Mesenchymal stem cell (in vitro differentiated cells and primary cell): ENCODE results near the gene STX1B. TPM values are rescaled to one million over a fixed set of nuclear protein-coding genes. Genes with fewer than 3 reads are reported as not detected.
A peak's percentile ranks its signal among the peaks of the same experiment; 100 is the strongest.

Experiments
- DNase-seq: peaks from one replicate; pipeline ENCODE4 v3.0.0-alpha.2; 2013
- H2AFZ ChIP-seq: one replicate; pipeline ENCODE4 v1.6.1; 2013; ENCODE audit warnings: low read depth, mild to moderate bottlenecking, control low read depth, inconsistent platforms, low read length, moderate library complexity
- H2AK5ac ChIP-seq: 2 replicates; pipeline ENCODE4 v1.6.1; 2013; ENCODE audit warnings: low read length, moderate library complexity, mild to moderate bottlenecking, inconsistent platforms; ENCODE audit not compliant: severe bottlenecking
- H2BK120ac ChIP-seq: one replicate; pipeline ENCODE4 v1.6.1; 2013; ENCODE audit warnings: low read depth, mild to moderate bottlenecking, inconsistent platforms, low read length, moderate library complexity
- H2BK12ac ChIP-seq, 2 experiments: one replicate each; pipeline ENCODE4 v1.6.1; 2013; ENCODE audit warnings: inconsistent platforms in 2 of 2, low read length in 2 of 2, mild to moderate bottlenecking in 2 of 2, moderate library complexity in 2 of 2, control low read depth in 1 of 2
- H2BK15ac ChIP-seq: one replicate; pipeline ENCODE4 v1.6.1; 2013; ENCODE audit warnings: mild to moderate bottlenecking, low read depth, inconsistent platforms; ENCODE audit not compliant: poor library complexity, severe bottlenecking
- H2BK5ac ChIP-seq: 2 replicates; pipeline ENCODE4 v1.6.1; 2013; ENCODE audit warnings: low read depth, mild to moderate bottlenecking, low read length, control low read depth, inconsistent platforms; ENCODE audit not compliant: poor library complexity, severe bottlenecking
- H3K14ac ChIP-seq, 2 experiments: one replicate each; pipeline ENCODE4 v1.6.1; 2013; ENCODE audit warnings: inconsistent platforms in 2 of 2, low read length in 2 of 2, control low read depth in 1 of 2, mild to moderate bottlenecking in 1 of 2, moderate library complexity in 1 of 2
- H3K18ac ChIP-seq, 2 experiments: one replicate each; pipeline ENCODE4 v1.6.1; 2013; ENCODE audit warnings: inconsistent platforms in 2 of 2, low read length in 2 of 2, control low read depth in 1 of 2, low read depth in 1 of 2, mild to moderate bottlenecking in 1 of 2
- H3K23ac ChIP-seq, 2 experiments: one replicate each; pipeline ENCODE4 v1.6.1; 2013; ENCODE audit warnings: inconsistent platforms in 2 of 2, low read length in 2 of 2, mild to moderate bottlenecking in 2 of 2, moderate library complexity in 2 of 2, control low read depth in 1 of 2
- H3K27ac ChIP-seq: 2 replicates; pipeline ENCODE4 v1.5.1; 2013; ENCODE audit warnings: mild to moderate bottlenecking, moderate library complexity, low read length, control low read depth, inconsistent platforms; ENCODE audit not compliant: poor library complexity, severe bottlenecking
- H3K27me3 ChIP-seq, 2 experiments: 2 replicates each; pipeline versions ENCODE4 v1.6.1 to v1.7.0; 2013; ENCODE audit warnings: low read length in 2 of 2, mild to moderate bottlenecking in 2 of 2, moderate library complexity in 2 of 2, control low read depth in 1 of 2, inconsistent platforms in 1 of 2; ENCODE audit not compliant: control insufficient read depth in 1 of 2, insufficient read depth in 1 of 2
- H3K36me3 ChIP-seq, 2 experiments: 2 replicates each; pipeline versions ENCODE4 v1.6.1 to v1.7.0; 2013; ENCODE audit warnings: low read length in 2 of 2, control low read depth in 1 of 2, inconsistent platforms in 1 of 2, low read depth in 1 of 2, mild to moderate bottlenecking in 1 of 2; ENCODE audit not compliant: insufficient read depth in 2 of 2, control insufficient read depth in 1 of 2
- H3K4ac ChIP-seq, 2 experiments: one replicate each; pipeline ENCODE4 v1.6.1; 2013; ENCODE audit warnings: inconsistent platforms in 2 of 2, low read length in 2 of 2, mild to moderate bottlenecking in 2 of 2, moderate library complexity in 2 of 2, control low read depth in 1 of 2, low read depth in 1 of 2
- H3K4me1 ChIP-seq: 2 replicates; pipeline ENCODE4 v1.6.1; 2013; ENCODE audit warnings: low read depth, low read length, control low read depth; ENCODE audit not compliant: control insufficient read depth, insufficient read depth
- H3K4me2 ChIP-seq: 2 replicates; pipeline ENCODE4 v1.6.1; 2013; ENCODE audit warnings: low read length, mild to moderate bottlenecking, inconsistent platforms; ENCODE audit not compliant: poor library complexity, severe bottlenecking
- H3K4me3 ChIP-seq, 2 experiments: 2 replicates each; pipeline versions ENCODE4 v1.5.1 to v1.7.0; 2013; ENCODE audit warnings: low read length in 2 of 2, mild to moderate bottlenecking in 2 of 2, control low read depth in 1 of 2, low read depth in 1 of 2; ENCODE audit not compliant: insufficient read depth in 1 of 2
- H3K79me1 ChIP-seq: replicated peaks from 2 replicates; pipeline ENCODE4 v1.6.1; 2013; ENCODE audit warnings: mild to moderate bottlenecking, control low read depth, low read length, inconsistent platforms; ENCODE audit not compliant: poor library complexity, severe bottlenecking
- H3K9ac ChIP-seq: 2 replicates; pipeline ENCODE4 v1.7.0; 2013; ENCODE audit warnings: mild to moderate bottlenecking, low read length, moderate library complexity
- H3K9me3 ChIP-seq: 2 replicates; pipeline ENCODE4 v1.7.0; 2013; ENCODE audit warnings: mild to moderate bottlenecking, low read length; ENCODE audit not compliant: control insufficient read depth
- H4K8ac ChIP-seq: one replicate; pipeline ENCODE4 v1.6.1; 2013; ENCODE audit warnings: inconsistent platforms, mild to moderate bottlenecking, low read length, moderate library complexity
- H4K91ac ChIP-seq: one replicate; pipeline ENCODE4 v1.6.1; 2013; ENCODE audit warnings: mild to moderate bottlenecking, low read length, inconsistent platforms
- WGBS: methylation state at CpG from one replicate; pipeline ENCODE4 v1.1.7; 2013; ENCODE audit warnings: mixed read lengths; 5-methylcytosine and 5-hydroxymethylcytosine counted together
- polyA plus RNA-seq, 2 experiments: library from polyadenylated mRNA; stranded (reverse); fragments of 200-250 nt; gene quantifications; one replicate each; pipeline ENCODE4 v1.2.3, GENCODE V29; 2013

The STX1B gene
- 0.47 TPM for polyA plus RNA-seq (2013, experiment 1 of 2)
- polyA plus RNA-seq (2013, experiment 2 of 2) = 0.37 TPM

GRCh38 chr16:31010585-31011325, at the start of gene STX1B:
Gene STX1B, minus strand, starts transcription at chr16:31010638. Its CDS starts 242 bp downstream, at chr16:31010396.
- WGBS = 24% methylated on average over 27 of the region's 45 CpGs
- H3K4ac ChIP-seq = no peak within 1 kb of the TSS
- H3K23ac ChIP-seq = no peak within 1 kb of the TSS

GRCh38 chr16:31055613-31056012, 45.2 kb upstream of the STX1B start:
- 95% methylated on average over 4 of the region's 4 CpGs for WGBS
- Histone ChIP-seq H3K4me3 (no peak overlapping the region), H3K27ac (no peak overlapping the region), H2AFZ (no peak overlapping the region), H3K18ac (no peak overlapping the region), H3K9me3 (no peaks in the 10 kb centered on the region), H3K27me3 (no peaks in the 10 kb centered on the region), H4K8ac (no peak overlapping the region), H2BK5ac (no peak overlapping the region), H2BK12ac (no peak overlapping the region), H2AK5ac (no peak overlapping the region), H2BK15ac (no peak overlapping the region), H3K14ac (no peak overlapping the region), H3K4me1 (peaks cover 5% of the 10 kb centered on the region), H2BK120ac (no peak overlapping the region), H4K91ac (no peak overlapping the region), H3K36me3 (peaks cover 17 to 18% of the 10 kb centered on the region in 2 experiments), H3K4me2 (no peak overlapping the region), H3K4ac (no peak overlapping the region), H3K79me1 (peaks cover 5% of the 10 kb centered on the region), H3K9ac (no peak overlapping the region), H3K23ac (no peak overlapping the region)
- no peak for DNase-seq

More at GRCh38 chr16:31010585-31011325, at the start of gene STX1B:
- peak within 1 kb of the TSS; percentile 59 to 78 for H3K4me3 ChIP-seq
- peak within 1 kb of the TSS; percentile 51 for H3K4me2 ChIP-seq
- H3K79me1 ChIP-seq = peaks cover 2% of the 10 kb centered on the region
- no peak within 1 kb of the TSS for H2AFZ ChIP-seq
- no peak within 1 kb of the TSS for H2BK12ac ChIP-seq
- H3K9ac ChIP-seq = peak within 1 kb of the TSS; percentile 72
- DNase-seq = no peak
- no peak within 1 kb of the TSS for H3K18ac ChIP-seq
- no peak within 1 kb of the TSS for H4K8ac ChIP-seq
- H2BK15ac ChIP-seq = no peak within 1 kb of the TSS
- no peak within 1 kb of the TSS for H2BK5ac ChIP-seq
- H4K91ac ChIP-seq = no peak within 1 kb of the TSS
- no peak within 1 kb of the TSS for H2BK120ac ChIP-seq
- H3K27ac ChIP-seq = no peak within 1 kb of the TSS
- H2AK5ac ChIP-seq = no peak within 1 kb of the TSS
- H3K9me3 ChIP-seq = no peaks in the 10 kb centered on the region
- peaks cover 34% of the 10 kb centered on the region for H3K4me1 ChIP-seq
- H3K14ac ChIP-seq = no peak within 1 kb of the TSS
- H3K36me3 ChIP-seq = no peaks in the 10 kb centered on the region
- peaks cover 5 to 17% of the 10 kb centered on the region in 2 experiments for H3K27me3 ChIP-seq

DNA sequence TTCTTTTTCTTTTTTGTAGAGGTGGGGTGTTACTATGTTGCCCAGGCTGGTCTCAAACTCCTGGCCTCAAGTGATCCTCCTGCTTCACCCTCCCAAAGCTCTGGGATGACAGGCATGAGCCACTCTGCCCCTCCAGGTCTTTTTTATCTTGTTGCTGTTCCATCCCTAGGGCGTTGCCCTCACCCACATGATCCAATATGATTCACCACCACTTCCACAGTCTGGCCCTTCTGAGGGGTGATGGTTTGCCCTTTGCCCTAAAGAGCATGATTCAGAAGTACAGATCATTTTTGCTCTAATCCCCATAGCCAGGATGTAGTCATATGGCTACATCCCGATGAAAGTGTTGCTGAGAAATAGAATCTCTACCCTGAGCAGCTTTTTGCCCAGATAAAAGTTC, 41.7 kb upstream of the STX1B start:
- peak; percentile 95 for DNase-seq
- peak overlapping the region; percentile 44 for H4K91ac ChIP-seq
- peak overlapping the region; percentile 40 to 43 for H3K18ac ChIP-seq
- peak overlapping the region; percentile 31 for H2AK5ac ChIP-seq
- no peaks in the 10 kb centered on the region for H3K27me3 ChIP-seq
- no peak overlapping the region for H4K8ac ChIP-seq
- H2BK120ac ChIP-seq = peak overlapping the region; percentile 11
- no peak overlapping the region for H2BK5ac ChIP-seq
- no peak overlapping the region for H3K4me3 ChIP-seq
- H3K27ac ChIP-seq = peak overlapping the region; percentile 69
- H3K14ac ChIP-seq = no peak overlapping the region
- no peak overlapping the region for H2AFZ ChIP-seq
- peak overlapping the region; percentile 73 for H3K9ac ChIP-seq
- H3K4ac ChIP-seq = peak overlapping the region in 1 of 2 experiments; percentile 80
- no peak overlapping the region for H2BK15ac ChIP-seq
- H3K4me2 ChIP-seq = peak overlapping the region; percentile 22
- H3K79me1 ChIP-seq = no peaks in the 10 kb centered on the region
- no peak overlapping the region for H3K23ac ChIP-seq
- WGBS = 0% methylated on average over 1 of the region's 2 CpGs
- H3K9me3 ChIP-seq = no peaks in the 10 kb centered on the region
- peak overlapping the region in 1 of 2 experiments; percentile 63 for H2BK12ac ChIP-seq
- peaks cover 7% of the 10 kb centered on the region for H3K4me1 ChIP-seq
- H3K36me3 ChIP-seq = no peaks in the 10 kb centered on the region

DNA sequence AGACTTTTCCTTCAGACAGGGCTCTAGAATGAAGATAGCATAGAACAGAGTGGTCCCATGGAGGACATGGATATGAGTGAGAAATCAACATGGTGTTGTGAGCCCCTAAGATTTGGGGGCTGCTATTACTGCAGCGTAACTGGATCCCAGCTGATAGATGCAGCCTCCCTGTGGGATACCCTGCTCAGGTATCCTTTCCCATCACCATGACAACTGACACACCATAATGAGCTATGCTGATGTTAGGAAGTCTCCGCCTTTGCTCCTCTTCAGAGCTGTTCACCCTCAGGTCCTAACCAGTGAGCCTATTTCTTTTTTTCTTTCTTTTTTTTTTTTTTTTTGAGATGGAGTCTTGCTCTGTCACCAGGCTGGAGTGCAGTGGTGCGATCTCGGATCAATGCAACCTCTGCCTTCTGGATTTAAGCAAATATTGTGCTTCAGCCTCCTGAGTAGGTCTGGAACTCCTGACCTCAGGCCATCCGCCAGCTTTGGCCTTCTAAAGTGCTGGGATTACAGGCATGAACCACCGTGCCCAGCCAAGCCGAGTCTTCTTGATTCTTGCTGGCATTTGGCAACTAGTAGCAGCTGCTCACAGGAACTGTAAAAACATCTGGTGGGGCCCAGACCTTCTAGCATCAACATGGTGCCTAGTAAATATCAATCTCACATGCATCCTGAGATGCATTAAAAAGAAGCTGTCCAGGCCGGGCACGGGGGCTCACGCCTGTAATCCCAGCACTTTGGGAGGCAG, 40.0 kb upstream of the STX1B start:
- no peaks in the 10 kb centered on the region for H3K36me3 ChIP-seq
- H3K4me3 ChIP-seq = no peak overlapping the region
- H2AK5ac ChIP-seq = no peak overlapping the region
- H3K9me3 ChIP-seq = no peaks in the 10 kb centered on the region
- no peaks in the 10 kb centered on the region for H3K27me3 ChIP-seq
- no peak overlapping the region for H3K4me2 ChIP-seq
- no peak overlapping the region for H4K8ac ChIP-seq
- peak overlapping the region; percentile 25 to 37 for H2BK12ac ChIP-seq
- no peak overlapping the region for H3K9ac ChIP-seq
- peaks cover 7% of the 10 kb centered on the region for H3K4me1 ChIP-seq
- no peaks in the 10 kb centered on the region for H3K79me1 ChIP-seq
- H3K18ac ChIP-seq = no peak overlapping the region
- H4K91ac ChIP-seq = no peak overlapping the region
- H3K4ac ChIP-seq = no peak overlapping the region
- no peak overlapping the region for H3K14ac ChIP-seq
- DNase-seq = no peak
- no peak overlapping the region for H3K23ac ChIP-seq
- no peak overlapping the region for H2BK5ac ChIP-seq
- no peak overlapping the region for H2BK15ac ChIP-seq
- no peak overlapping the region for H2BK120ac ChIP-seq
- WGBS = 95% methylated on average over 10 of the region's 10 CpGs
- H3K27ac ChIP-seq = no peak overlapping the region
- H2AFZ ChIP-seq = no peak overlapping the region
